Epidermal melanocyte (primary cell): ENCODE data around the gene XPNPEP3.
A peak's percentile ranks its signal among the peaks of the same experiment; 100 is the strongest.

Experiments
- DNase-seq: peaks from one replicate; pipeline ENCODE4 v3.0.0; 2011; ENCODE audit warnings: low spot score; ENCODE audit not compliant: insufficient read length

Gene XPNPEP3

GRCh38 chr22:40939202-40939601 is 82.3 kb downstream of the XPNPEP3 start:
- no peak for DNase-seq

GRCh38 chr22:40950962-40951794 is 94.2 kb downstream of the XPNPEP3 start, which contains the start of gene RBX1:
RBX1 (plus strand) TSS chr22:40951378; CDS start chr22:40951399, 21 bp downstream.
- DNase-seq, result peak; percentile 94

DNA sequence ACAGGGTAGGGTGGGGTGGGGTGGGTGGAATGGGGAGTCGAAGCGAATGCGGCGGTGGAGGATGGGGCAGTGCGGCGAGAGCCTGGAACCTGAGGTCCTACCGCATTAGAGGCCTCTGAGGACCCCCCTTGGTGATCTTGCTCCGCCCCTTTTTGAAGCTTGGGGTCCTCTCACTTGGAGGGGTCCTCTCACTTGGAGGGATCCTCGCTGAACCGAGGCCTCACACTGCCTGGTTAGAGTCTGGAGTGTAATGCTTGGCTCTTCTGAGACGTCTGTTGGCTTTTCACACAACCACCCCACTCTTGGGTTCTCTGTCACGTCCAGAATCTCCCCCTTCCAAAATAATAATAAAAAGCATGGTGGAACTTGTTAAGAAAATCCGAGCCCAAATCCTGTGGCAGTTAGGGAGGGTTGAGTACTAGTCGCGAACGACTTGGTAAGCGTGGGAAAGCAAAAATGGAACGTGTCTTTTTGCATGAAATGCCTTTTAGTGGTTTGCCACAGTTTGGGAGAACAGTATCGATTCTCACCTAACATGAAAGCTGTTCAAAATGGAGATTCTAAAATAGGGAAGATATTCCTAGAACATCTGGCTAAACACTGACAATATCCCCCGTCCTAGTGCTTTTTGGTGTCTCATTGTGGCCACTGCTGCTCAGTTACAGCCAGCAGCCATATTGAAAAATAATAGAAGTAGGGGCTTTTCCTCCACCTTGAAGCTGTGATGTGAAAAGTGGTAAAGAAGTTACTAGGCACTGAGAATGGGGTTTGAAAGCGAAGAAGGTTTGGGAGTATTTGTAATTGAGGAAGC is 95.1 kb downstream of the XPNPEP3 start:
- DNase-seq, result no peak

- peak; percentile 20 for DNase-seq
Measured at GRCh38 chr22:40953471-40953870, 96.5 kb downstream of the XPNPEP3 start.

DNA sequence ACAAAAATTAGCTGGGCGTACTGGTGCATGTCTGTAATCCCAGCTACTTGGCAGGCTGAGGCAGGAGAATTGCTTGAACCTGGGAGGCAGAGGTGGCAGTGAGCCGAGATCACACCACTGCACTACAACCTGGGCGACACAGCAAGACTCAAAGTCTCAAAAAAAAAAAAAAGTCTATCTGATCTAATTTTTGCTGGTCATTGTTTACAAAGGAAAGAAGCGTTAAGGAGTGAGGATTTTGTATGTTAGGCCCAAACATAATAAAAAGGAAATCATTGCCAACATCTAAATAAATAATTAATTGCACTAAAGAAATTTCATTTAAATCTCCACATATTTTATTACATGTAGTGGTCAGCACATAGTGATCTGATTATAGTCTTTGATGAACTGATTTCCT is 97.2 kb downstream of the XPNPEP3 start:
- DNase-seq, result no peak

DNA sequence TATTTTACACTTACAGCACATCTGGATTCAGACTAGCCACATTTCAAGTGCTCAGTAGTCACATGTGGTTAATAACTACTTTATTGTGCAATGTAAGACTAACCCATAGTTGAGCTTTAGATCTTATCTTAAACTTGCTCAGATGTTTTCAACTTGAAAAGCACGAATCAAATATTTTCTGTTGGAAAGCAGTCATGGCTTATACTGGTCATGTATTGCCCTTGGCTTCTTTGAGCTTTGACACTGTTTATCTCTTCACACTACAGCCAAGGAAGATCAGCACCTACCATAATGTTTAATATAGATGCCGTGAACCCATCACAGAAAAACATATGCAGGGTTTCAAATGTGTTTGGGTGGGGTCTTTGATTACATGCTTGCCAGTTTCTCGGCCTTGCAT is 98.6 kb downstream of the XPNPEP3 start:
- DNase-seq, result no peak

DNA sequence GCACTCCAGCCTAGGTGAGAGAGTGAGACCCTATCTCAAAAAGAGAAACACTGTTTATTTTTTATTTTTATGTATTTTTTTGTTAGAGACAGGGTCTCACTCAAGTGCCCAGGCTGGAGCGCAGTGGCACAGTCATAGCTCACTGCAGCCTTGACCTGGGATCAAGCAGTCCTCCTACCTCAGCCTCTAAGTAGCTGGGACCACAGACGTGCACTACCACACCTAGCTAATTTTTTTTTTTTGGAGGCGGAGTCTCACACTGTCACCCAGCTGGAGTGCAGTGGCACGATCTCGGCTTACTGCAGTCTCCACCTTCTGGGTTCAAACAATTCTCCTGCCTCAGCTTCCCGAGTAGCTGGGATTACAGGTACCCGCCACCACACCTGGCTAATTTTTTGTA is 100.7 kb downstream of the XPNPEP3 start:
- no peak for DNase-seq

GRCh38 chr22:40958299-40958698 is 101.4 kb downstream of the XPNPEP3 start:
- DNase-seq, result no peak

- no peak for DNase-seq
Measured at GRCh38 chr22:40960145-40960544, 103.2 kb downstream of the XPNPEP3 start.

- no peak for DNase-seq
Measured at GRCh38 chr22:40965936-40966725, 109.2 kb downstream of the XPNPEP3 start.

DNA sequence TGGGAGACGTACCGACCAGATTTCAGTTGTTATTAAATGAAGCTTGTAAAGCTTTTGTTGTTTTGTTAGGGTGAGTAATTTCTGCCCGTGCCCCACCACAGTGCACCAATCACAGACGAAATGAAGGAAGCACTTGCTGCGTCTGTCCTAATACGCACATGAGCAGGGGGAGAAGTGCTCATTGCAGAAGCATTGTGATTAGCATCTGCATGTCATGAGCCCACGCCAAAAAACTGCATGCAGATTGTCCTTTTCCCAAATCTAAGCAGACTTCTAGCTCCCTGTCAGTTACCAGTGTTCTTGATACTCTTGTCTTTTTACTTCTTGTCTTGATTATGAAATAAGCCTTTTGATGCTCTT is 109.8 kb downstream of the XPNPEP3 start:
- no peak for DNase-seq

DNA sequence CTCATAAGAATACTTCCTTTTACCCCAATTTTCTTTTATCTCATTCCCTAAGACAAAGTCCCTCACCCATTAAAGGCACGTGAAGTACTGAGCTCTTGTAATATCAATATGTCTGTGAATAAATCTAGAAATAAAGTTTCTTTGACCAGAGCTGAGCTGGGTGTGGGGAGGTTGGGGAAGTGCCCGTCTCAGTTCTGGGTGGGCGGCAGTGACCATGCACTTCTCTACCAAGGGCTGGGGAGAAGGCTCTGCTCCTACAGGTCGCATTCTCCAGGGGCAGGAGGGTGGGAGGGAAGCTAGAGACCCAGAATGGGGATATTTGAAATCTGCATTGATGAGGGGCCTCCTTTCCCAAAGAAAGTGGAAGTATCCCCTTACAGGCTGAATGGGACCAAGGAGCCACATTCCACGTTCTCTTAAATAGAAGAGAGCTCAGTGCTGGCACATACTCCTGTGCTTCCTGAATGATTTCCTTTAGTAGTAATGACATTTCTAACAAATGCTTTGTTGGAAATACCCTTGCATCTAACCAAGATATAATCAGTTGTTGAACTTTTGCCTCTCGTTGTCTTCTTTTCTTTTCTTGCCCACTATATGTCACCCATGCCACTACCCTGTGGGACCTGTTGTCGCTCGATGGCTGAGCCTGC is 110.3 kb downstream of the XPNPEP3 start:
- DNase-seq, result no peak

DNA sequence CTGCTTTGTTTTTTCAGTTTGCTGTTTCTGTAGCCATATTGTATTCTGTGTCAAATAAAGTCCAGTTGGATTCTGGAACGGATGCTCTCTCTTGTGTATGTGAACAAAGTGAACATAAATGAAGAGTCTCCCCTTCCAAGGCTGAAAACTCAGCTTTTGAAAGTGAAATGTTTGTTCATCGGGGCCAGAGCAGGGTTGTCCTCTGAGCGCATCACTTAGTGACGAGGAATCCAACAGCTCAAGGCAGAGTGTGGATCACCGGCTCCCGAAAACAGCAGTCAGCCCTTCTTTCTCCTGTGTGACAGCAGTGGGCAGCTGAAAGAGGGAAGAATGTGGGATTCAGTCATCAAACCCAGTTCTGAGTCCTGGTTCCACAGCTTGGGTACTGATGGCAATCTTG is 115.6 kb downstream of the XPNPEP3 start:
- no peak for DNase-seq

DNA sequence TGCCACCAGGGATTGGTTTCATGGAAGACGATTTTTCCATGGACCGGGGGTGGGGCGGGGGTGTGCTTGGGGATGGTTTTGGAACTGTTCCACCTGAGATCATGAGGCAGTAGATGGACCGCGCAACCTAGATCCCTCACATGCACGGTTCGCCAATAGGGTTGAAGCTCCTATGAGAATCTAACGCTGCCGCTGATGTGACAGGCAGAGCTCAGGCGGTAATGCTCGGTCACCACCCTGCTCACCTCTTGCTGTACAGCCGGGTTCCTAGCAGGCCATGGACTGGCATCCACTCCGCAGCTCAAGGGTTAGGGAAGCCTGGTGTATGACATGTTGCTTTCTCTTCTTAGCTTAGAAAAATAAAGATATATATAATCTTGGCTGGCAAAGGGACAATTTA is 116.2 kb downstream of the XPNPEP3 start:
- DNase-seq, result no peak

DNA sequence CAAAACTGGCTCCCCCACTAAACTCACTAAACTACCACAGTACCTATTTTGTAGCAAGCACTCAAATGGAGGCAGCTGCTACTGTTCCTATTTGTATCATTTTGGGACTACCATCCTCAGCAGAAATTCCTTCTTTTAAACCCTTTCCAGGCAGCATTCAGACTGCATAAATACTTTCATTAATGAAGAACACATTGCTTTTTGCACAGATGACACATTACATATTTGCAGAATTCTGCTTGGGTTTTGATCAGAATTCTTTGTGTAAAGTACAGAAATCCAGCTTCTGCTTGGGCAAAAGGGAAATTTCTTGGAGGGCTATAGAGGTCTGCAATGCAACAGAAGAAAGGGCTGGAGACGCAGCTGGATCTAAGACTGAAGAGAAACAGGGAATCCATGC is 118.4 kb downstream of the XPNPEP3 start:
- DNase-seq, result no peak

- DNase-seq, result no peak
Measured at GRCh38 chr22:40976866-40977700, 120.1 kb downstream of the XPNPEP3 start.

DNA sequence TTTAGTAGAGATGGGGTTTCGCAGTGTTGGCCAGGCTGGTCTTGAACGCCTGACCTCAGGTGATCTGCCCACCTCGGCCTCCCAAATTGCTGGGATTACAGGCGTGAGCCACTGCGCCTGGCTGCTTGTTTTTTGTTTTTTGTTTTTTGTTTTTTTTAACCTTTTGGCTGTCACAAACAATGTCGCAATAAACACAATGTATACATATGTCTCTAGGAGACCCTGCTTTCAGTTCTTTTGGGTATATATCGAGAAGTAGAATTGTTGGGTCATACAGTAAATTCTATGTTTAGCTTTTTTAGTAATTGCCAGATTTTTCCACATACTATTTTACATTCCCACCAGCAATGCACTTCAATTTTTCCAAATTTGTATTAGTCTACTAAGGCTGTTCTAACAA is 122.2 kb downstream of the XPNPEP3 start:
- DNase-seq, result no peak

GRCh38 chr22:40979871-40980270 is 122.9 kb downstream of the XPNPEP3 start:
- DNase-seq, result no peak
